ENCODE results near the gene BRD2. TPM values are rescaled to one million over a fixed set of nuclear protein-coding genes. Genes with fewer than 3 reads are reported as not detected.
A peak's percentile ranks its signal among the peaks of the same experiment; 100 is the strongest.

BRD2 gene
- total RNA-seq, 1 experiment from 2014 or later: 157 TPM

- no TSS peak for BruUV-seq (replicated peaks)
- CTCF ChIA-PET: interaction anchor here (1.4 to 2.3 kb wide), 4 partner anchors 14 to 132 kb away, joined by 5 to 16 read pairs (median 6); partner anchors contain the start of genes HLA-DMA and TAP2
Measured at GRCh38 chr6:32970413-32971241, 2.2 kb downstream of the BRD2 start.

GRCh38 chr6:32971242-32971580 lies 2.8 kb downstream of the BRD2 start:
- BruUV-seq (replicated peaks): TSS peak; percentile 60
- Histone ChIP-seq H3K36me3 (ENCODE audit: low read depth) (peaks cover 40% of the 10 kb centered on the region), H3K4me1 (replicated peaks; ENCODE audit: insufficient read depth) (peaks cover 27% of the 10 kb centered on the region), H3K9me2 (ENCODE audit: insufficient read depth) (no peaks in the 10 kb centered on the region), H2AFZ (no peak overlapping the region), H3K27ac (peak overlapping the region; percentile 99), H4K20me1 (ENCODE audit: insufficient read depth) (peaks cover 40% of the 10 kb centered on the region), H3F3A (ENCODE audit: insufficient read depth, low read depth) (peaks cover 79% of the 10 kb centered on the region), H3K9me3 (ENCODE audit: insufficient read depth, low read depth) (no peaks in the 10 kb centered on the region), H3K79me2 (ENCODE audit: low read depth) (peaks cover 70% of the 10 kb centered on the region), H3K4me2 (peak overlapping the region; percentile 99), H3K4me3 (peak overlapping the region; percentile 100), H3K27me3 (ENCODE audit: insufficient read depth, low read depth) (no peaks in the 10 kb centered on the region)
- TF ChIP-seq CTCF (conservative IDR thresholded peaks at IDR 0.05) (no peak), EZH2 (IDR thresholded peaks at IDR 0.05; ENCODE audit: low read depth) (no peak)
- ChIA-PET POLR2A (ENCODE audit: unreplicated experiment) (interaction anchor here (0.5 to 2.3 kb wide), 13 partner anchors 10 to 1430 kb away, joined by 3 to 37 read pairs (median 4); partner anchors contain the start of genes FKBPL, HLA-DMA, PFDN6 and TAP1), CTCF (interaction anchor here (0.9 to 2.3 kb wide), 5 partner anchors 13 to 151 kb away, joined by 3 to 16 read pairs (median 5); partner anchors contain the start of genes HLA-DMA and TAP2)
- intact Hi-C loops (cut with micrococcal nuclease; ENCODE audit: unreplicated experiment): loop anchor here (2.0 to 10.0 kb wide), 3 partner anchors 126 to 1146 kb away; partner anchors contain the start of genes GPSM3, HSPA1B, PBX2 and PSMB8
- DNase-seq: no peak

More at GRCh38 chr6:32970413-32971241, 2.2 kb downstream of the BRD2 start:
- peaks cover 21% of the 10 kb centered on the region for H3K4me1 ChIP-seq (replicated peaks; ENCODE audit: insufficient read depth)
- peaks cover 73% of the 10 kb centered on the region for H3F3A ChIP-seq (ENCODE audit: insufficient read depth, low read depth)
- no peak overlapping the region for H2AFZ ChIP-seq
- peaks cover 34% of the 10 kb centered on the region for H4K20me1 ChIP-seq (ENCODE audit: insufficient read depth)
- TF ChIP-seq CTCF (conservative IDR thresholded peaks at IDR 0.05) (no peak; the same call in 1 of the 2 replicates), EZH2 (IDR thresholded peaks at IDR 0.05; ENCODE audit: low read depth) (no peak)
- peak overlapping the region; percentile 99 for H3K4me2 ChIP-seq
- POLR2A ChIA-PET (ENCODE audit: unreplicated experiment): interaction anchor here (0.6 to 2.3 kb wide), 5 partner anchors 13 to 1429 kb away, joined by 3 to 37 read pairs (median 20); partner anchors contain the start of genes DDX39B, HLA-DMA and TAP1
- H3K9me2 ChIP-seq (ENCODE audit: insufficient read depth): no peaks in the 10 kb centered on the region
- intact Hi-C loops (cut with micrococcal nuclease; ENCODE audit: unreplicated experiment): loop anchor here (2.0 to 10.0 kb wide), 3 partner anchors 126 to 1146 kb away; partner anchors contain the start of genes GPSM3, HSPA1B, PBX2 and PSMB8
- peak overlapping the region; percentile 100 for H3K4me3 ChIP-seq
- peaks cover 35% of the 10 kb centered on the region for H3K36me3 ChIP-seq (ENCODE audit: low read depth)
- no peaks in the 10 kb centered on the region for H3K27me3 ChIP-seq (ENCODE audit: insufficient read depth, low read depth)
- DNase-seq: peak; percentile 71 to 78
- no peaks in the 10 kb centered on the region for H3K9me3 ChIP-seq (ENCODE audit: insufficient read depth, low read depth)
- peaks cover 70% of the 10 kb centered on the region for H3K79me2 ChIP-seq (ENCODE audit: low read depth)
- H3K27ac ChIP-seq: peak overlapping the region; percentile 99

- TF ChIP-seq CTCF (conservative IDR thresholded peaks at IDR 0.05) (no peak), EZH2 (IDR thresholded peaks at IDR 0.05; ENCODE audit: low read depth) (no peak)
Measured at GRCh38 chr6:32971581-32972352, 3.4 kb downstream of the BRD2 start.

More at GRCh38 chr6:32971581-32972352, 3.4 kb downstream of the BRD2 start:
- intact Hi-C loops (cut with micrococcal nuclease; ENCODE audit: unreplicated experiment): loop anchor here (2.0 to 10.0 kb wide), 3 partner anchors 127 to 1147 kb away; partner anchors contain the start of genes GPSM3, HSPA1B, PBX2 and PSMB8
- Histone ChIP-seq H3K9me3 (ENCODE audit: insufficient read depth, low read depth) (no peaks in the 10 kb centered on the region), H4K20me1 (ENCODE audit: insufficient read depth) (peaks cover 45% of the 10 kb centered on the region), H3K36me3 (ENCODE audit: low read depth) (peaks cover 46% of the 10 kb centered on the region), H3K4me2 (peak overlapping the region; percentile 99), H3K4me1 (replicated peaks; ENCODE audit: insufficient read depth) (peaks cover 25% of the 10 kb centered on the region), H3K27me3 (ENCODE audit: insufficient read depth, low read depth) (no peaks in the 10 kb centered on the region), H3K79me2 (ENCODE audit: low read depth) (peaks cover 70% of the 10 kb centered on the region), H3F3A (ENCODE audit: insufficient read depth, low read depth) (peaks cover 81% of the 10 kb centered on the region), H3K4me3 (peak overlapping the region; percentile 100), H3K27ac (peak overlapping the region; percentile 99), H2AFZ (no peak overlapping the region), H3K9me2 (ENCODE audit: insufficient read depth) (no peaks in the 10 kb centered on the region)
- CTCF ChIA-PET: interaction anchor here (0.6 to 2.3 kb wide), 9 partner anchors 13 to 1774 kb away, joined by 3 to 16 read pairs (median 5); partner anchors contain the start of genes HLA-DMA, PSMB9, TAP1 and TAP2
- POLR2A ChIA-PET (ENCODE audit: unreplicated experiment): interaction anchor here (0.5 to 2.3 kb wide), 30 partner anchors 8 to 1959 kb away, joined by 3 to 37 read pairs (median 4); partner anchors contain the start of genes FKBPL, HLA-DMA, PFDN6 and RPS18
- peak; percentile 99 for DNase-seq
- no TSS peak for BruUV-seq (replicated peaks)

All from PC-9 (cell line).